GM21737 (cell line): Measurements from ENCODE around the gene PLK5.
"Not testable (repeated sequence)": the region's sequence is repeated elsewhere in the genome, so short reads cannot be mapped to it uniquely, and the experiment has no call there.

ENCODE experiments used
- ATAC-seq: cut with Tn5 transposase; IDR thresholded peaks from one replicate; pipeline ENCODE4 v1.9.1; 2021; ENCODE audit warnings: mild to moderate bottlenecking, moderate library complexity; ENCODE audit not compliant: unreplicated experiment

The PLK5 gene

DNA sequence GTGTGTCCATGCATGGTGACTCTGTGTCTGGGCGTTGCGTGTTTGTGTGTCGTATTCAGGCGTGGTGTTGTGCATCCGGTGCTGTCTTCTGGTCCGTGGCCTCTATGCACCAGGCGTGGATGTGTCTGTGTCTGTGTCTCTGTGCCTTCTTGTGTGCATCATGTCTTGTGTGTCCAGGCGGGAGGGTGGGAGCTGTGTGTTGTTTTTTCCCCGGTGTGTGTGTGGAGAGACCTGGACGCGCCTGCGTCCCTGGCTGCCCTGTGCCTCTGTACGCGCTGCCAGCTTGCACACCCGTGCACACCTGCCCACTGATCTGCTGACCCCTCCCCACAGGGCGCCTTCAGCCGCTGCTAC, 1.1 kb downstream of the PLK5 start:
- no peak for ATAC-seq

DNA sequence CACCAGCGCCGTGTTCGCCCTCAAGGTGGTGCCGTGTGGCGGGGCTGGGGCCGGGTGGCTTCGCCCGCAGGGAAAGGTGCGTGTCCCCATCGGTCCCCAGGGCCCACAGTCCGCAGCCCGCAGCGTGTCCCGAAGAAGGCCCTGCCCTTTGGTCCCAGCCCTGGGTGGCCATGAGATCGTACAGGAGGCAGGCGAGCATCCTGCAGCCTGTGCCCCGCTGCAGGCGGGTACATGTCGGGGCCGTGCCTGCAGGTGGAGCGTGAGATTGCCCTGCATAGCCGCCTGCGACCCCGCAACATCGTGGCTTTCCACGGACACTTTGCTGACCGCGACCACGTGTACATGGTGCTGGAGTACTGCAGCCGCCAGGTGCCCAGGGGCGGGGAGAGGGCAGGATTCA, 1.5 kb downstream of the PLK5 start:
- ATAC-seq = no peak

DNA sequence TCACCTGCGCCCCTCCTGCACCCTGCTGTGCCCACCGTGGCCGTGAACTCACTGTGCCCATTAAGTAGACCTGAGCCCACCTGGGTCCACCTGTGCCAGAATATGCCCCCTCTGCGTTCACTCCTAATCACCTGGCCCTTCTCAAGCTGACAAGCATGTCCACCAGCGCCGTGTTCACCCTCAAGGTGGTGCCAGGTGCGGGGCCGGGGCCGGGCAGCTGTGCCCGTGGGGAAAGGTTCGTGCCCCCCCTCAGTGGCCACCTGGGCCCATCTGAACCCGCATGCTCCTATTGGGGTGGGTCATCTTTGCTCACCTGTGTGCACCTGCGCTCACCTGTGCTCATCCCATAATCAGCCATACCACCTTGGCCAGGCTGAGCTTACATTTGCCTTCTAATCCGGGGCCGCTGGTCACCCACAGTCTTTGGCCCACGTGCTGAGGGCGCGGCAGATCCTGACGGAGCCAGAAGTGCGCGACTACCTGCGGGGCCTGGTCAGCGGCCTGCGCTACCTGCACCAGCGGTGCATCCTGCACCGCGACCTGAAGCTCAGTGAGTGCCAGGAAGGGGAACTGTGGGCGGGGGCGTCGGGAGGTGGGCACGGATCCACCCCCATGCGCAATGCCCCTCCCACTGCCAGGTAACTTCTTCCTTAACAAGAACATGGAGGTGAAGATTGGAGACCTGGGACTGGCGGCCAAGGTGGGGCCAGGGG, 2.3 kb downstream of the PLK5 start:
- no peak for ATAC-seq

GRCh38 chr19:1526979-1527649, 3.2 kb downstream of the PLK5 start:
- no peak for ATAC-seq

GRCh38 chr19:1527650-1528309, 3.9 kb downstream of the PLK5 start:
- ATAC-seq = no peak

- no peak for ATAC-seq
Measured at GRCh38 chr19:1528596-1529429, 4.9 kb downstream of the PLK5 start.

DNA sequence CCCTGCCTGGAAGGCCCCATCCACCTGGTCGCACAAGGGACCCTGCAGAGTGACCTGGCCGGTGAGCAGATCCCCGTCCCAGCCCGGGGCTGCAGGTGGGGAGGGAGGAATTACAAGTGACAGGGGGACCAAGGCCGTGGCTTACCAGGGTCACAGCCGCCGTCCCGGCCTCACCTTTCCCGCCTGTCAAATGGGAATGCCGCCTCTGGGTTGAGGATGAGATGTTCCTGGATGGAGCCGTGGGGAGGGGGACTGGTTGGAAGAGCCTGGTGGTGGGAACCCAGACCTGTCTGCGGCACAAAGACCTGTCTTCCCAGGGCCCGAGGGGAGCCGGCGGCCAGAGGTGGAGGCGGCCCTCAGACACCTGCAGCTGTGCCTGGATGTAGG, 5.5 kb downstream of the PLK5 start:
- no peak for ATAC-seq

DNA sequence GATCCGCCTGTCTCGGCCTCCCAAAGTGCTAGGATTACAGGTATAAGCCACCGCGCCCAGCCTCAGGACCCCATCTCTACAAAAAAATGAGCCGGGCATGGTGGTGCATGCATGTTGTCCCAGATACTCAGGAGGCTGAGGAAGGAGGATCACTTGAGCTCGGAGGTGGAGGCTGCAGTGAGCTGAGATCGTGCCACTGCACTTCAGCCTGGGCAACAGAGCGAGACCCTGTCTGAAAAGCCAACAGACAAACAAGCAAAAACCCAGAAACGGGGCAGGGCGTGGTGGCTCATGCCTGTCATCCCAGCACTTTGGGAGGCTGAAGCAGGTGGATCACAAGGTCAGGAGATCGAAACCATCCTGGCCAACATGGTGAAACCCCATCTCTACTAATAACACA, 7.0 kb downstream of the PLK5 start:
- not testable (repeated sequence) for ATAC-seq

GRCh38 chr19:1531587-1531986, 7.7 kb downstream of the PLK5 start:
- no peak for ATAC-seq

DNA sequence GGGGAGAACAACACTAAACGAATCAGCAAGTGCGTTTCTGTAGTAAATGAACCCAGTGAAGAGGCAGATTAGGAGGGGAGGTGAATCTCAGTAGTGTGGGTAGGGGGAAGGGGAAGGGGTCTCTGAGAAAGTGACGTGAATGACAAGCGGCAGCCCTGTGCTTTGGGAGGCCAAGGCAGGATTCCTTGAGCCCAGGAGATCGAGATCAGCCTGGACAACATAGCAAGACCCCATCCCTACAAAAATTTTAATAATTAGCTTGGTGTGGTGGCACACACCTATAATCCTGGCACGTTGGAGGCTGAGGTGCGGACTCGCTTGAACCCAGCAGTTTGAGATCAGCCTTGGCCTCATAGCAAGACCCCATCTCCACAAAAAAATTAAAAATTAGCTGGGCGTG, 8.1 kb downstream of the PLK5 start:
- ATAC-seq = no peak

GRCh38 chr19:1533510-1534150, 9.8 kb downstream of the PLK5 start:
- no peak for ATAC-seq

GRCh38 chr19:1534972-1535371, 11.1 kb downstream of the PLK5 start:
- no peak for ATAC-seq

GRCh38 chr19:1535699-1536098, 11.8 kb downstream of the PLK5 start:
- ATAC-seq = not testable (repeated sequence)

GRCh38 chr19:1538978-1539377, 15.1 kb downstream of the PLK5 start:
- ATAC-seq = no peak

DNA sequence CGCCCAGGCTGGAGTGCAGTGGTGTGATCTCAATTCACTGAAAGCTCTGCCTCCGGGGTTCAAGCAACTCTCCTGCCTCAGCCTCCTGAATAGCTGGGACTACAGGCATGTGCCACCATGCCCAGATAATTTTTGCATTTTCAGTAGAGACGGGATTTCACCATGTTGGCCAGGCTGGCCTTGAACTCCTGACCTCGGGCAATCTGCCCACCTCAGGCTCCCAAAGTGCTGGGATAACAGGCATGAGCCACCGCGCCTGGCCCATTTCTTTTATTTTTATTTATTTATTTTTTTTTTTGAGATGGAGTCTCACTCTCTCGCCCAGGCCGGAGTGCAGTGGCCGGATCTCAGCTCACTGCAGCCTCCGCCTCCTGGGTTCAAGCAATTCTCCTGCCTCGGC, 15.9 kb downstream of the PLK5 start:
- not testable (repeated sequence) for ATAC-seq

- no peak for ATAC-seq
Measured at GRCh38 chr19:1540365-1540925, 16.6 kb downstream of the PLK5 start.

DNA sequence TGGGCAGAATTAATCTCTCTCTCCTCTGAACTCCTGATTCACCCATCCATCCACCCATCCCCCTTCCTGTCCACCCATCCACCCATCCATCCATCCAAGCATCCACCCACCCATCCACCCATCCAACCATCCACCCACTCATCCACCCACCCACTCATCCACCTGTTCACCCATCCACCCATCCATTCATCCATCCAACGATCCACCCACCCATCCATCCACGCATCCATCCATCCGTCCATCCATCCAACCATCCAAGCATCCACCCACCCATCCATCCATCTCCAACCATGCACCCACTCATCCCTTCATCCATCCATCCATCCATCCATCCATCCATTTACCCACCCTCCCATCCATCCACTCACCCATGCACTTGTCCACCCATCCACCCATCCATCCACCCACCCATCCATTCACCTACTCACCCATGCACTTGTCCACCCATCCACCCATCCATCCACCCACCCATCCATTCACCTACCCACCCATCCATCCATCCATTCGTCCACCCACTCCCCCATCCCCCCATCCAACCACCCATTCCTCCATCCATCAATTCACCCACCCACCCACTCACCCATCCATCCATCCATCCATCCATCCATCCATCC, 25.6 kb downstream of the PLK5 start:
- ATAC-seq = no peak

DNA sequence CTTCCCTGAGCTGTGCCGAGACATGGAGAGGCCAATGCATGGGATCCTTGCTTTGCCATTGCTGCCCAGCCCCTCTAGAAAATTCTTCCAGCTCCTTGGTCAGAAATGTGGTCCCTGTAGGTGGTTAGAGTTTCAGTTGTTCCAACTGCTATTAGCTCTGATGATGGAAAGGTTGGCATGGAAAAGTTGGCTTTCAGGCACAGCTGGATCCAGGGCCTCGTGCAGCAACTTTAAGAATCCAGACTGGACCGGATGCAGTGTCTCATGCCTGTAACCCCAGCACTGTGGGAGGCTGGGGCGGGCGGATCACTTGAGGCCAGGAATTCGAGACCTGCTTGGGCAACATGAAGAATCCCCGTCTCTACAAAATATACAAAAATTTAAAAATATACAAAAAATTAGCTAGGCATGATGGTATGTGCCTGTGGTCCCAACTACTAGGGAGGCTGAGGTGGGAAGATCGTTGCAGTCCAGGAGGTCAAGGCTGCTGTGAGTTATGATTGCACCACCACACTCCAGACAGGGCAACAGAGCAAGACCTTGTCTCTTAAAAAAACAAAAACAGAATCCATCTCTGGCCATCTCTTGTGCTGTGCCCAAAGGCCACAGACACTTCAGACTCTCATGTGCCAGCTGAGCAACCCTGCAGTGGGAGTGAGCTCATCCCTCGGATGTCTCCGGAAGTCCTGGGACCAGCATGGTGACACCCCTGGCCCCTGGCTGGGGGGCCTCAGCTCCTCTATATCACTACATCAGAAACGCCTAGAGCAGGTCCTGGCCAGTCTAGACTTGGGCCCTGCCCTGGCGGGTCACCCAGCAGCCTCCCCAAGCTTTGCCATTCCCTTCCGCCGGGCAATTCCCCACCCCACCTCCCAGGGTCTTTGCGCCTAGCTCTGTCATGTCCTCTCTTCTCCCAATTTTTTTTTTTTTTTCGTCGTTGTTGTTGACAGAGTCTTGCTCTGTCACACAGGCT, 27.5 kb downstream of the PLK5 start:
- no peak for ATAC-seq

DNA sequence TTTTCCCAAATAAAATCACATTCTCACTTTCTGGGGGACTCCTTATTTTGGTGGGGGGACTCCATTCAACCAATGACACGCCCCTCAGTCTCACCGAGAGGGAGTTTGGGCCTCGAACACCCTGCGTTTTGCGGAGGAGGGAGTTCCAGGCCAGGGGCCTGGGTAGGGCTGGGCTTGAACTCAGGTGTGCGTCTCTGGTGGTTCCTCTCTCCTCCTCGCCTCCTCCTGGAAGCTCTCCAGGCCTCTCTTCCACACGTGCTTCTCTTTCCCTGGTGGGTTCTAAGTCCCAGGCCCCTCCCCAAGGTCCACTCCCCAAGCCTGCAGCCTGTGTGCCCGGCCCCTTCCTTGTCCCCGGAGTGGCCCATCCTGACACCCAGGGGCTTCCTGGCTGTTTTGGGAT, 29.5 kb downstream of the PLK5 start:
- ATAC-seq = no peak
